ENCODE data around the gene MARCHF10.

- TF ChIP-seq CTCF (IDR thresholded peaks at IDR 0.05) (no peak), POLR2A (IDR thresholded peaks at IDR 0.05) (no peak), EP300 (IDR thresholded peaks at IDR 0.05) (no peak), POLR2AphosphoS5 (IDR thresholded peaks at IDR 0.05) (no peak)
These were observed 103.6 kb downstream of the MARCHF10 start for GRCh38 chr17:62704381-62704971.
